GM18508 (cell line): ENCODE measurements around the gene POFUT2.

ENCODE experiments used
- ATAC-seq: cut with Tn5 transposase; IDR thresholded peaks from one replicate; pipeline ENCODE4 v1.9.1; 2021; ENCODE audit warnings: moderate number of reproducible peaks; ENCODE audit not compliant: insufficient read depth, unreplicated experiment

The POFUT2 gene

GRCh38 chr21:45228656-45229240, 58.9 kb downstream of the POFUT2 start:
- no peak for ATAC-seq

- ATAC-seq, result no peak
Observed at GRCh38 chr21:45228171-45228641, 59.5 kb downstream of the POFUT2 start.

GRCh38 chr21:45227735-45228134, 60.0 kb downstream of the POFUT2 start:
- ATAC-seq, result no peak

GRCh38 chr21:45226540-45227326, 61.0 kb downstream of the POFUT2 start:
- ATAC-seq, result no peak

GRCh38 chr21:45225741-45226327, 61.9 kb downstream of the POFUT2 start:
- ATAC-seq, result no peak

GRCh38 chr21:45225041-45225740, 62.5 kb downstream of the POFUT2 start:
- no peak for ATAC-seq

GRCh38 chr21:45224189-45224938, 63.3 kb downstream of the POFUT2 start:
- no peak for ATAC-seq

- ATAC-seq, result no peak
Observed at GRCh38 chr21:45223236-45224185, 64.2 kb downstream of the POFUT2 start.

GRCh38 chr21:45222001-45222400, 65.7 kb downstream of the POFUT2 start:
- no peak for ATAC-seq

- no peak for ATAC-seq
Observed at GRCh38 chr21:45220714-45221490, 66.8 kb downstream of the POFUT2 start.

- no peak for ATAC-seq
Observed at GRCh38 chr21:45220071-45220481, 67.6 kb downstream of the POFUT2 start.

GRCh38 chr21:45219517-45219916, 68.2 kb downstream of the POFUT2 start:
- no peak for ATAC-seq

- ATAC-seq, result no peak
Observed at GRCh38 chr21:45217010-45217409, 70.7 kb downstream of the POFUT2 start.

- no peak for ATAC-seq
Observed at GRCh38 chr21:45215213-45215612, 72.5 kb downstream of the POFUT2 start.
